OCI-LY3 (cell line): ENCODE results near the gene EVI5L.

Experiments
- H2AFZ ChIP-seq: fragments of 200-600, 300-600 bp; shearing (Covaris generic); 2 replicates; pipeline ENCODE4 v1.6.0; 2014; ENCODE audit warnings: antibody characterized with exemption, low read depth, low read length
- H3K27ac ChIP-seq: fragments of 200-600, 300-600 bp; sonication (generic); 2 replicates; pipeline ENCODE4 v1.5.1; 2014; ENCODE audit warnings: mild to moderate bottlenecking, low read length, moderate library complexity, mixed read lengths
- H3K27me3 ChIP-seq: fragments of 200-600, 300-600 bp; sonication (generic); 2 replicates; pipeline ENCODE4 v1.6.1; 2014; ENCODE audit warnings: low read depth, low read length, mixed read lengths
- H3K36me3 ChIP-seq: fragments of 200-600, 300-600 bp; sonication (generic); replicated peaks from 2 replicates; pipeline ENCODE3; 2014; ENCODE audit warnings: low read depth, low read length, mixed read lengths
- H3K4me1 ChIP-seq: fragments of 300-600, 200-600 bp; sonication (generic); 2 replicates; pipeline ENCODE4 v1.6.1; 2014; ENCODE audit warnings: low read length, mixed read lengths
- H3K4me2 ChIP-seq: fragments of 200-600, 300-600 bp; sonication (generic); 2 replicates; pipeline ENCODE4 v1.6.1; 2014; ENCODE audit warnings: low read length, mixed read lengths
- H3K4me3 ChIP-seq: fragments of 300-600, 200-600 bp; sonication (generic); 2 replicates; pipeline ENCODE4 v1.5.1; 2014; ENCODE audit warnings: antibody characterized with exemption, mild to moderate bottlenecking, low read length, moderate library complexity
- H3K79me2 ChIP-seq: fragments of 300-600, 200-600 bp; shearing (Covaris generic); 2 replicates; pipeline ENCODE4 v1.6.1; 2014; ENCODE audit warnings: mild to moderate bottlenecking, low read length, mixed read lengths
- H3K9ac ChIP-seq: fragments of 300-600, 200-600 bp; shearing (Covaris generic); 2 replicates; pipeline ENCODE4 v1.6.0; 2014; ENCODE audit warnings: mild to moderate bottlenecking, low read length, moderate library complexity
- H3K9me3 ChIP-seq: fragments of 200-600, 300-600 bp; shearing (Covaris generic); 2 replicates; pipeline ENCODE4 v1.6.1; 2014; ENCODE audit warnings: low read length, mixed read lengths; ENCODE audit not compliant: insufficient read depth
- H4K20me1 ChIP-seq: fragments of 200-600, 300-600 bp; sonication (generic); 2 replicates; pipeline ENCODE4 v1.6.1; 2016; ENCODE audit warnings: low read length, mixed read lengths; ENCODE audit not compliant: insufficient read depth
- CTCF ChIP-seq: fragments of 200-600, 300-600 bp; sonication (generic); IDR thresholded peaks from 2 replicates; pipeline ENCODE4 v1.5.1; 2014; ENCODE audit warnings: antibody characterized with exemption, low read length, low read depth
- EZH2phosphoT487 ChIP-seq: fragments of 200-600 bp; shearing (Covaris generic); IDR thresholded peaks from 2 replicates; pipeline ENCODE4 v1.6.1; 2018; ENCODE audit warnings: antibody characterized with exemption, mixed run types, low read depth

The EVI5L gene

DNA sequence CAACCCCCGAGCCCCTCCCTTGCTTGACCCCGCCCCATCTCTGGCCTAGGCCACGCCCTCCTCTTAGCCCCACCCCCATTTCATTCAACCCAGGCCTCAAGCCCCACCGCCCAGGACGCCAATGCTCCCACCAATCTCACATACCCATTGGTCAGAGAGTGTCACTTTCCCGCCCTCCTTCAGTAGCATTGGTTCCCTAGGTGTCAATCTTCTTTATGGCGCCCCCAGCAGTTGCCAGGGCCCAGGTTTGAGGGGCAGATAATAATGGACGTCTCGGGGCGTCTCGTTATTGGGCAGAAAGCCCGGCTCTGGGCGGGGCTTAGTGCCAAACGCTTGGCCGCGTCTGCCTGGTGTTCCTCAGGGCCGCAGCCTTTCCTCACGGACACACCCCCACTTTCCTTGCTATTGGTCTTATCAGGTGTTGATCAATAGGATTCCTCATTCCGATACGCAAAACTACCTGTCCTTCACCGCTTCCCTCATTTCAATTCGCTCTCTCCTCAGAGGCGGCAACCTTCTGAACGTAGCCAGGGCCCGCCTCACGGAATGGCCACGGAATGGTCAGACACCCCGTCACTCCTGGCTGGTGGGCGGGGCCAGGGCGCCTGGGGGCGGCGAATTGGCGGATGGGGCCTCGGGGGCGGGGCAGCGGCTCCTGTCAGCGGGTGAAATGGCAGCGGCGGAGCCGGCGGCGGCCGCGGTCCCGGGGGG is at the start of gene EVI5L:
Gene EVI5L (plus strand): TSS at position 658 of the 711 bp plus-strand sequence. CDS start 16,325 bp downstream, outside the sequence.
- Histone ChIP-seq H3K4me1 (peaks cover 8% of the 10 kb centered on the region), H2AFZ (peak within 1 kb of the TSS; percentile 56; the same call in 1 of the 2 replicates), H3K9ac (peak within 1 kb of the TSS; percentile 57), H3K4me2 (peak within 1 kb of the TSS; percentile 75), H3K9me3 (no peaks in the 10 kb centered on the region), H3K79me2 (no peaks in the 10 kb centered on the region), H4K20me1 (no peaks in the 10 kb centered on the region), H3K27ac (no peak within 1 kb of the TSS), H3K27me3 (peaks cover 10% of the 10 kb centered on the region; the same call in 1 of the 2 replicates), H3K4me3 (peak within 1 kb of the TSS; percentile 81), H3K36me3 (no peaks in the 10 kb centered on the region)
- TF ChIP-seq EZH2phosphoT487 (no peak), CTCF (no peak)

DNA sequence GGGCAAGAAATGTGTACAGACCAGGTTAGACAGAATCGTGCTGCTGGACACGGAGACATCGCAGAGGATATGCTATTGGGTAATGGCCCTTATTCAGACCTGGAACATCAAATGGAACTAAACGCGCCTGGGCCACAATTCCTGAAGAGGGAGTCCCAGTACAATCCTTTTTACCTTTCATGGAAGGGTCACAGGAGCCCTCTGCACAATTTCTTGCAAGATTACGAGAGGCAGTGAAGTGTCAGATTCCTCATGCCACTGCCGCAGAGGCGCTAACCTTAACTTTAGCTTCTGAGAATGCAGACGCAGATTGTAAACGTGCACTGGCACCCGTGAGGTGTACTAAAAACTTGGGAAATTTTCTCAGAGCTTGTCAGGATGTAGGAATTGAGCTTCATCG is 48.9 kb upstream of the EVI5L start:
- no peak for TF ChIP-seq CTCF
- TF ChIP-seq EZH2phosphoT487: no peak
- H4K20me1 ChIP-seq: no peaks in the 10 kb centered on the region
- peaks cover 5% of the 10 kb centered on the region for H3K9me3 ChIP-seq
- H3K27me3 ChIP-seq: peaks cover 53% of the 10 kb centered on the region
- no peak overlapping the region for H3K9ac ChIP-seq
- no peak overlapping the region for H3K4me3 ChIP-seq
- no peak overlapping the region for H3K27ac ChIP-seq
- no peaks in the 10 kb centered on the region for H3K79me2 ChIP-seq
- peaks cover 8% of the 10 kb centered on the region for H3K4me1 ChIP-seq
- no peak overlapping the region for H2AFZ ChIP-seq
- no peak overlapping the region for H3K4me2 ChIP-seq
- H3K36me3 ChIP-seq: no peaks in the 10 kb centered on the region

GRCh38 chr19:7783991-7784423 is 46.0 kb upstream of the EVI5L start:
- no peak overlapping the region for H3K9ac ChIP-seq
- H3K4me2 ChIP-seq: no peak overlapping the region
- H3K9me3 ChIP-seq: peaks cover 5% of the 10 kb centered on the region
- no peak overlapping the region for H2AFZ ChIP-seq
- no peaks in the 10 kb centered on the region for H4K20me1 ChIP-seq
- no peak overlapping the region for H3K4me3 ChIP-seq
- no peaks in the 10 kb centered on the region for H3K79me2 ChIP-seq
- H3K27ac ChIP-seq: no peak overlapping the region
- TF ChIP-seq CTCF: no peak
- TF ChIP-seq EZH2phosphoT487: no peak
- H3K36me3 ChIP-seq: no peaks in the 10 kb centered on the region
- H3K27me3 ChIP-seq: peaks cover 44% of the 10 kb centered on the region
- H3K4me1 ChIP-seq: no peaks in the 10 kb centered on the region

DNA sequence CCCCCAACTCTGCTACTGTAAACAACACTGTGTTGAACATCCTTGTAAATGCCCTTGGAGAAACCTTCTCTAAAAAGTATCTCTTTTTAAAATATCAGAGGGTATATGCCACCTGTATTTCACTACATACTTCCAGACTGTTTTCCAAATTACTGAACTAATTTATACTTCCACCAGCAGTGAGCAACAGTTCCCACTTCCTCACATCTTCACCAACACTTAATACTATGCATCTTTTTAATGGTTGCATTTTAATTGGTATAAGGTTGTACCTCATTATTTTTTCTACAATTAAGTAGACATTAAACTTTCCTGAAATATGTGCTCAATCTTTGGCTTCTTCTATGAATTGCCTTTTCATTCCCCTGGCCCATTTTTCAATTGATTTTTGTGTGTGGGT is 45.2 kb upstream of the EVI5L start:
- Histone ChIP-seq H3K9me3 (peaks cover 5% of the 10 kb centered on the region), H3K4me1 (no peaks in the 10 kb centered on the region), H4K20me1 (no peaks in the 10 kb centered on the region), H3K27me3 (peaks cover 38% of the 10 kb centered on the region), H2AFZ (no peak overlapping the region), H3K36me3 (no peaks in the 10 kb centered on the region), H3K79me2 (no peaks in the 10 kb centered on the region), H3K4me2 (no peak overlapping the region), H3K4me3 (no peak overlapping the region), H3K9ac (no peak overlapping the region), H3K27ac (no peak overlapping the region)
- TF ChIP-seq EZH2phosphoT487 (no peak), CTCF (no peak)
